Cerebellar cortex (tissue), 1 donor: ENCODE measurements around the gene DMD.
"Not testable (repeated sequence)": the region's sequence is repeated elsewhere in the genome, so short reads cannot be mapped to it uniquely, and the experiment has no call there.

Source experiments
- DNase-seq: peaks from one replicate; pipeline ENCODE4 v3.0.0-alpha.2; 2015; ENCODE audit warnings: low spot score

The DMD gene

DNA sequence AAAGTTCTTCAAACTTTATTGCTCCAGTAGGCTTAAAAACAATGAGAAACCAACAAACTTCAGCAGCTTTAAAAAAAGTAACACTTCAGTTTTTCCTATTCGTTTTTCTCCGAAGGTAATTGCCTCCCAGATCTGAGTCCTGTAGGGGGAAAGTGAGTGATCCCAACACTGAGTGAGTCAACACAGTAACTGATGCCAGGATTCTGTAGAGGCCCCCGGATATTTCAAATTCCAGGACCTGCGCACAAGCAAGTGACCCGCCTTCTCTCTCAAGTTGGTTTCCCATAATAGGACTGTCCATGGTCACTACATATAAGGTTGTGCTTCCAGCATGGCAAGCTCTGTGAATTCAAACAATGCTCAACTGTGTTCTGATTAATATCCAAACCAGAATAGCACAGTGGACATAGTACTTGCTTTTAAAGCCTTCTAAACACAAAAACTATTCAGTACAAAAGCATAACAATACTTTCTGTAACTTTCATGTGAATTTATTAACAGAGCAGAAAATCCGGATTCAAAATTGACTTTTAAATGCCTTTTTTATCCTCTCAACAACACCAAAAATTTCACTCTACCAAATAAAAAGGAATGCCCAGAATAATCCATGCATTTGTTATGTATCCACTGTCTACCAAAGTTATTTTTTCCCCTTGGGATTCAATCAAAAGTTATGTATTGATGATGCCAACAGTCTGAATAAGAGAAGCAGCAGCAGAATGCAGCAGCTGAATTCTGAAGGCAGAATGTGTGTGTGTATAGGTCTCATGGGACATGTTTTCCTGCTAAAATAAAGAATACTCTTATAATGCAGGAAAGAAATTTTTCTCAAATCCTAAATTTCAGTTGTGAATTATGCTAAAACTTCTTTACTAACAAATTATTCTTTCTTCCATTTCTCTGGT is at the start of gene DMD:
Gene DMD, minus strand, starts transcription at position 194 of the 905 bp plus-strand sequence. CDS start 237 bp downstream, outside the sequence.
- no peak for DNase-seq

DNA sequence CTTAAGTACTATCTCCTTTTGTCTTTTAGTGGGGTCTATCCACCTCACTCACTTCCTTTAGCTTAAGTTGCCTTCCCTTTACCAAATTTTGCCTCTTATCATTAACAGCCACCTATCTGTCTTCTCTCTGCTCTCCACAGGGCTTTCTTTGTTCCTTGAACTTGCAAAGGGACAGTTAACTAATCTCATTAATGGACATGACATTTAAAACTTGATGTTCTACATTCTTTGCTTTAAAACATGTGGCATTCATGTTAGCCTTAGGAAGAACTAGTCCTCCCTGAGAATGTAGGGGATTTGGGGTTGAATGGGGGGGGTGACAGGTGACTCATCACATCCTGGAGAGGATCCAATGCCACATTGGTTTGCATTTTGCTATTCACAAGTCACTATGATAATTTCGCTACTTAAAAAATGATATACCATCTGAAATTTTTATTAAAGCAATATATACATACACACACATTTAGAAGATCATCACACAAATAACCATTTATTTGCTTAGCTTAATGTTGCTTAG is 41.0 kb upstream of the DMD start:
- no peak for DNase-seq

DNA sequence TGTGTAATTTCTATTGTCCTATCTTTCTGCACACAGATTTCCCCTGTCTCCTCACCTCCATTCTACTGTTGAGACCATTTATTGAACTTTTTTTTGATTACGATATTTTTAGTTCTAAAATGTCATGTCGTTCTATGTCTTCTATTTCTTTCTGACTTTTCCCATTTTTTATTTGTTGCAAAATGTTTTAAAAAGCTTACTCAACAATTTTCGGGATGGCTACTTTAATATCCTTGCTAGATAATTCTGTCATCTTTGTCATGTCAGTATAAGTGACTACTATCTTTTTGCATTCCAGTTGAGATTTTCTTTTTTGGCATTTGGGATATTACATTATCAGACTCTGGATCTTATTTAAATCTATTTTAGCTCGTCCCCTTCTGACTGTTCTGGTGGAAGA is 7.5 kb upstream of the DMD start:
- no peak for DNase-seq

DNA sequence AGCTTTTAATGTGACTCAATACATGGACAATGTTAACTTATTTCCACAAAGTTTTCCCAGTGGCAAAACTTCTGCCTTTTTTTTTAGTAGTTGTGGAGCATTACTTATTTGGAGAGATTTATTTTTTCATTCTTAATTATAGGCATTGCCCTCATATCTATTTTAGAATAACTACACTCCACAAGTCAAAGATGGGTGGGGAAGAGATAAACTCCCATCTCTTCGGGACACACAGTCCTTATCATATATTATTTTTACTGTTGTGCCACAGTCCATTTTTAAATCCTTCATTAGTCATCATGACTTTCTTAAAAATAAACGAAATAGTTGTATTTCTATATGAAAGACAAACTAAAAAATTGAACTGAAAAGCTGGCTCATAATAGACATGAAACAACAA is 1.2 kb downstream of the DMD start:
- no peak for DNase-seq

DNA sequence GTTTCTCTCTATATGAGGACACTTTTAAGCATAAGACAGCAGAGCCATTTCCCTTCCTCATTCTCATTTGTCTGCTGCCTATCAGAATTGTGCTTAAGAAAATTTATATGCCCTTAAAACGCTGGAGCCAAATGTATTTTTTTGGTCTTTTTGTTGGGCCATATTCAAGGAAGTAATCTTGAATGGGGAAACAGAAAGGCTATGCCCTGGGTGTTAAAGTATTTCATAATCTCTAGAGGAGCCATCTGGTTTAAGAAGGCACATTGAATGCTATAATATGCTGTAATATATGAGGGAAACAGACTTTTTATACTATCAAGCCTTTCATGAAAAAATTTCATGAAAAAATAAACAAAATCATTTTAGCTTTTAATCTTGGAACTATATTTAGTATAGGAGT is 4.3 kb downstream of the DMD start:
- no peak for DNase-seq

DNA sequence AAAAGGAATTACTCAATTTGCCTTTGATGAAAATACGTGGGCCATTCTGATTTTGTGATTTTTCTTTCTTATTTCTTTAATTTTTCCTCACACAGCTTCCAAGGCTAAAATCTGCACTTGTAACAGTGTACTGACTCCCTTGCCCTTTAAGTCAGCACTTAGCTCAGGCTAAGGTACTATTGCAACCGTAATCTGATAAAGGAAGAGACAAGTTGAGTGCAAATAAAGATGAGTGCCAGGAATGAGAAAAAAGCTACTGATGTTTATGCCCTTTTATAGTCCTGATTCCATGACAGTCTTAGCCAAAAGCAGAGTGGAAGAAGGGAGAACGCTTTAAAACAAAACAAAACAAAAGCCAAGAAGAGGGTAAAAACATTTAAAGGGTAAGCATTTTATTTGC is 6.0 kb downstream of the DMD start:
- DNase-seq: no peak

DNA sequence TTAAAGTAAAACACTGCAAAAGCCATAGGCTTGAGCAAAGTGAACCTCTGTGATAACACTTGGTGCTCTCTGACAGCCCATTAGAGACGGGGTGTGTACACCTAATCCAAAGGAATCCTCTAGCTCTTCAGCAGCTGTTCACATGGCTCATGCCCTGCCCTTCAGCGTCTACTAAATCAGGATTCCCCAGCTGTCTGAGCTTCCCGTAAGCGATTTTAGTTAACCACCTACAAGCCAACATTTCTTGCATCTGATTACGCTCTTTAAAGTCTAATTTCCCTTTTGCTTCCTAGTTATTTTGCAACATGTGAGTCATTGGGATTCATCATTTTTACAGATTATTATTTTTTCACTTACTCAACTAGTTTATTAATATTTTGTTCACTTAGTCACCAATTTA is 6.5 kb downstream of the DMD start:
- DNase-seq: no peak

DNA sequence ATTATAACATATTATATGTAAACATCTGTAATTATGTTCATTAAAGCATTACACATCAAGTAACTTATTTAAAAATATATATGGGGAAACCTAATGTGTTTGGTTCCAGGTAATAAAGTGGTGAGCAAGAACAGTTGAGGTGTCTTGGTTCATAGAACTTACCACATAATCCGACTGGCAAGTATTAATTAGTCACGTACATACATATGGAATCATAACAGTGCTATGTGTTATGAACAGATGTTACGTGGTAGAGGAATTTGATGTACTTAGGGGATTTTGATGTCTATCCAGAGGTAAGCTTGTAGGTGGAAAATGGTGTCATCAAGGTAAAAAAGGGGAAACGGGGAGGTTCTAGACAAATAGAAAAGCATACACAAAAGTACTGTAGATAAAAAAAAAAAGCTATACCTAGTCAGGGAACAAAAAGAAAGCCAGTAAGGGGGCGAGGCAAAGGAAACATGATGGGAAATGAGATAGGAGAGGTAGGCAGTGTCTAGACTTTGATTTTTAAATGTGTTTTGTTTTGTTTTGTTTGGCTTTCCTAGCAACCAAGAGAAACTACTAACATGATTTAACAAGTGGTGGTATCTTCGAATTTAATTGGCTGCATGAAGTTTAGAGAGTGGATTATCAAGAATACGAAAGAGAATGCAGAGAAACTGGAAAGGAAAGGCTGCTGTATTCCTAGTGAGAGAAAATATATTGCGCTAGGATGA is 12.6 kb downstream of the DMD start:
- DNase-seq: no peak

DNA sequence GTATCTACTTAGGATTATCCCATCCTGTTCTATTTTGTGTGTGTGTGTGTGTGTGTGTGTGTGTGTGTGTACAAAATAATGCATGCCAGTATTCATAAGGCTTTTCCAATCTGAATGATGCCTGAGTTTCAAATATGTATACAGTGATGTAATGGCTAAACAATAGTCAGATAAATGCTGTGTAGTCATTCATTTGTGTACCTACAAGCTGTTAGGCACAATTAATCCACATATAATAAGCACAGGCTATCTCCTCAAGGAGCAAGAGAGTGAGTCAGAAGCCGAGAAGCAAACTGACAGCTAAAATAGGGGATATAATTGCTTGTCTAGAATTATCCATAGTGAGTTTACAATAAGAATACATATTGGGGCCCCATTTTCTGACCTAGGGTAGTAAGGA is 15.7 kb downstream of the DMD start:
- DNase-seq: no peak

DNA sequence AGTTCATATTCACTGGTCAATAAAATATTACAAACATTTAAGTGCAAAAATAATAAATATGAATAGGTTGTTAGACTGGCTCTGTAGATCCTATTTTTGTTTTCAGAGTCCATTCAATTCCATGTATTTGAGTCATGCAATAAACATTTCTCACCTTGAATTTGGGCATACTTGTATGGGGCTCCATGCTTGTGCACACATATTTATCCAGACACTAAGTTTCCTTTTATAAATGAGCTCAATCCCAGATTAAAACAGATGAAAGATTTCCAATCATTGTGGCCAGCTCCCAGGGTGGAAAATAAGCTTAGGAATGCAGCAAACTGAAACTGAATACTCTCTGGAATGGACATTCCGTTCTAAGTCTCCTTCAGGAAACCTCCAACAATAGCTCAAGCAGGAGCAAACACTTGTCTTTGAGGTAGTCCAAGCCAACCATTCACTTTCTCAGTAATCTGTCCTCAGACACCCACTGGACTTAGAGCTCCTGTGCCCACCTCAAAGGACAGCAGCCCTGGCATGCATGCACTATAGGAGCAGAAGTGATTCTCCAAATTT is 16.4 kb downstream of the DMD start:
- no peak for DNase-seq

DNA sequence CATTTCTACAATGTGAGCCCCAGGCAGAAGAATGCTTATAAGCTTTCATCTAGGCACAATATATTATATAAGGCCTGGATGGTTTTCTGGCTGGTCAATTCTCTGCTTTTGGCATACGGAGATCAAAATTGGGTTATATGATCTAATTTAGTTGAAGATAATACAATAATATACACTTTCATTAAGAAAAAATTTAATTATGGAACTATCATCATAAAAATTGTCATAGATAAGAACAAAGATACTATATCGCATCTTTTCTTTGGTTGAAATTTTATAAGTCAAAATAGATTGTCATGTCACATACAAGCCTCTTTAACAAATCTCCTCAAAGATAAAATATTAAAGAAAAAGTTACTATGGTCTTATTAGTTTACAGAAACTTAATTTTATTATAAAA is 17.1 kb downstream of the DMD start:
- DNase-seq: no peak

DNA sequence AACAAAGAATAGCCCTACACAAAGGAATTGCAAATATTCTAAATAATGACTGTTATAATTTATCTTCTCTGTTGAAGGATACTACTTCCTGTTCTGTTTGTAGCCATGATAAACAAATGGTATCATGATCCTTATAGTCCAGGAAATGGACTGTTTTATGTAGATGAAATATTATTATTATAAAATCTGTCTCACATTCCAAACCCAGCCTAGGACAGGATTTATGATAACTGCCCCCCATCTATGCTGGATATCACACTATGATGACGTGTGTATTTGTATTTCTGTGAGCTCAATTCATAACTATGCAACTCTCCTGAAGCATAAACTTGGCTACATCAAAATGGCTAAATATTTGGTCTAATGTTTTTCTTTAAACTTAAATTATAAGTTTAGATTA is 21.3 kb downstream of the DMD start:
- DNase-seq: no peak

DNA sequence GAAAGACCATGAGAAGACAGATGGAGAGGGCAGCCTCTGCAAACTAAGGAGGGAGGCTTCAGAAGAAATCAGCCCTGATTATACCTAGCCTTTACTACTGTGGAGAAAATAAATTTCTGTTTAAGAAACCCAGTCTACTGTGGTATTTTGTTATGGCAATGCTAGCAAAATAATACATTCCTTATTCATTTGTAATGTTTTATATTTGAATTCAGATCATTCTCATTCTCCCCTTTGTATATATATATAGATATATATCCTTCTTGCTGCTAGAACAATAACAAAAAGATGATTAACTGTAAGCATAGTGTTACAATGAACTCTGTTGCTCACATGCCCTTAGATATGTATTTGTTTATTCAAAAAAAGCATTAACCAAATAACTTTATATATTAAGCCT is 22.5 kb downstream of the DMD start:
- DNase-seq: no peak

DNA sequence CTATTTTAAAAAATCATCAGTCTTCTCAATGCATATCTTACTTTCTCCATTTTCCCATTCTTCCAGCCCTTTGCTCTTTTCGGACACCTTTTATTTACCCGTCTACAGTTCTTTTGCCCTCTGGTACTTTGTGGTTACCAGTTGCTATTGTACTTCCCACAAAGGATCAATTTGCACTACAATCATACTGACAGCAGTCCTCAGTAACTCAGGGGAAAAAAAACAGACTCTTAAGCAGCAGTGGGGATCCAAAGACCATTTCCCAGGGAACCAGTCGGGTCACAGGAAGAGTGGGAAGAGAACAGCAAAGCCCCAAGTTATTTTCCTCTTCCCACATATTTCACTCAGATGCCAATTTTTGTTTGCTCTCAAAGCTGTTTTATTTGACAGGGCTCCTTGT is 23.1 kb downstream of the DMD start:
- DNase-seq: no peak

DNA sequence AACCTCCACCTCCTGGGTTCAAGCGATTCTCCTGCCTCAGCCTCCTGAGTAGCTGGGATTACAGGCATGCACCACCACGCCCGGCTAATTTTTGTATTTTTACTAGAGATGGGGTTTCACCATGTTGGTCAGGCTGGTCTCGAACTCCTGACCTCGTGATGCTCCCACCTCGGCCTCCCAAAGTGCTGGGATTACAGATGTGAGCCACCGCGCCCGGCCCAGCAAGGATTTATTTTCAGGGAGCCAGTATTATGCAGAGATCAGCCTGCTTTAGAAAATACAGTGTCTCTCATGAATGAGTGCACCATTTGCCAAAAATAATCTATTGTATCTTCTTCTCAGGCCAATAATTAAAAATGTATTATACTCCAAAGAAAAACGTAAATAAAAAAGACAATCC is 26.5 kb downstream of the DMD start:
- not testable (repeated sequence) for DNase-seq

DNA sequence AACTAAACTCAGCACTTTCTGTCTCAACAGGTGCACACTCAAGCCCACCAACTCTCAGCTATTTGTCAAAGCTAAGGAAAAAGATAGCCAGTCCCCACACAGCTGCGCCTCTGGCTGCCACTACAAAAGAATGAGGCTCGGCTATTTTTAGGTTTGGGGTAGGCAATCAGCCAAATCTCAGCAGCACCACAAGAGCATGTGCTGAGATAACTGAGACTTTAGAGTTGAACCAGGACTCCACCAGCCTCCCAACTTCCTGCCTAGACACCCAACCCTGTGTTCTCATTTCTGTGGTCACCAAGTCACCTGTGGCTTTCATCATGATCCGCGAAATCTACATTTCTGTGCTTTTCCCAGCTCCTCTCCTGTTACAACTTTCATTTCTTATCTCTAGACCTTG is 28.0 kb downstream of the DMD start:
- no peak for DNase-seq

DNA sequence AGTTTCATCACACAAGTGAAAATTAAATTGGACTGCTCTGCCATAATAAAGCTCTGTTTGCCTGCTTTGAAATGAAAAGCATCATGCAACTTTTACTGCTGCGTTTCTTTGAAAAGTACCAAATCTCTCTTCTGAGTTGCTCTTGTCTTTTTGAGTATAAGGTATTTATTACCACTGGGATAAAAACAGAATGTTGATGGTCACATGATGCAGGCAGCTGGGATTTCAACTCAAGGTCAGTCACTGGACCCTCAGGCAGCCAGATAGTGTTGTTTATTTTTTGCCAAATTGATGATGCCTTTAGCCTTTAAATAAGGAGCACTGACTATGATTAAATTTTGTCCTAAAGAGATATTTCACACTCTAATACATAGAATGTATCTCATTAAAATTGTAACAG is 32.7 kb downstream of the DMD start:
- DNase-seq: no peak

DNA sequence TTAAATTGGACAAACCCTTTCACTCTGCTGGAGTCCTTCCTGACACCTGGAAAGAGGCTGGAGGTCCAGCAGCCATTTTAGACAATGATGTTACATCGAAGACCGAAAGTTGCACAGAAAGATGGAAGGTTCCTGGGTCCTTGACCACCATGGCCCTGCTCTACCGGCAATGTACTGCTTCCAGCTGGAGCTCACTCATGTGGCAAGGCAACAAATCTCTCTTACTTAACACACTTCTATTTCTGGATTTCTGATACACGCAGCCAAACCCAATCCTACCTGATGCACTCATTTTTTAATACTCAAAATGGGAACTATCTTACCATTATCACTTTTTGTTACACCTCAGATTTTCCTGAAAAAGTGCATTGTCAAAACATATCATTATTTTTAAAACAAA is 33.1 kb downstream of the DMD start:
- no peak for DNase-seq

DNA sequence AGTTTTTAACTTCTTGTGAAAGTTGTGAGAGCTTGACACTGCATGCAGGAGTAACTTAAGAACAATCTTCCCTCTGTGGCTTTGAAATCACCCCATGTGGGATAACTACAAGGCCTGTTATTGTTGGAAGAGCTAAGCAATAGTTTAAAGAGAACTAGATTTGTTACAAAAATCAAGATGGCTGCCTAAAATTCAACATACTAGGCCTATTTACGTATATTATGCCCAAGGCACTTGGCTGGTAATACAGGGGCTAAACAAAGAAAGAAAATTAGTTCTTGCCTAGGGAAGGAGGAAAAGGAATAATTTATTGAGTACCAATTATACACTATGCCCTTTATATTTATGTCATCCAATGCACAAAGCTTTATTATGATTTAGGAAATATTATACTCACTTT is 36.1 kb downstream of the DMD start:
- no peak for DNase-seq

DNA sequence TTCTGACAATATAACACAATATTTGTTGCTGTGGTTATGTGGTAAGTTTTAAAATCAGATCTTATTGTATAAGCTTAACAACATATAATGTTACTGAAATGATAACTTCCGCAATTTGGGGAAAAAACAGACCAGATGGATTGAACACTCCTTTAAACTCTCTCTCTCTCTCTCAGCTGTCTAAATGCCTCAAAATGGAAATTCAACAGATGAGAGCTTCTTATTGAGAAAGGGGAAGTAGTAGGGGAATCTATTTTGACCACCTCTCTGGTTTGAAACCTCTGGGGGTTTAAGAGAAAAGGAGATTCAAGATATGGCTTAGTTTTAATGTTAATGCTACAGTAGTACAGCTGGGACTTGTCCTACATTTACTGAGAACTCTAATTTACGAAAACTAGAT is 40.3 kb downstream of the DMD start:
- no peak for DNase-seq

DNA sequence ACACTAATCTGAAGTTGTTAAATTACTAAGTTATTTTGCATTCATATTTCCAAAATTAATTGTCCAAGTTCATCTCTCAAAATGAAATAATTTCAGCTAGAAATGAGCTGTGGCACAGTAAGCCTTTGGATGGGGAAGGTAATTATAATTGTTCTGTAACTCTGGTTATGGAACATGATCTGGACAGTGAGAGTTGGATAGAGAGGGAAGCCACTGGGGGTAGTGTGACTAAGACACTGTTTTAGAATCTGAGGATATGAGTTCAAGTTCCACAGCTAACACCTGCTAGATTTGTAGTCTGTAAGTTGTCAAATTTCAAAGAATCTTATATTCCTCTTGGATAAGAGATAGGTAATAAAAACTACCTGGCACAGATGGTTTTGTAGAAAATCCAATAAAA is 49.5 kb downstream of the DMD start:
- DNase-seq: no peak

DNA sequence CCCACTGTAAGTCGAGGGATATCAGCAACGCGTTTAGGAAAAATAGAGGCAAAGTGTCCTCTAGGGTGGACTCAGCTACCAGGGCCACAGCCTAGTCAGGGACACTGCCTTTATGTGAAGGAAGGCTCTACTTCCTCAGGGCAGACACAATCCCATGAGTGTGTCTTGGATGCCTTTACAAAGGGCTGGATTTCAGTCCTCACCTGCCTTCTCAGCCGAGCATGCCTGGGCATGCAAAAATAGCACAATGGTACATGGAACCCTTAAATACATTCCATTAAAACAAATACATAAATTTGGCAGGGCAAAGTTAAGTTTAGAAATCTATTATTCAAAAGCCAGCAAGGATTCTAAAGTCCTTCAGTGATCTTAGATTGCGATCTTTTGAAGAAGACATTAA is 51.1 kb downstream of the DMD start:
- no peak for DNase-seq

DNA sequence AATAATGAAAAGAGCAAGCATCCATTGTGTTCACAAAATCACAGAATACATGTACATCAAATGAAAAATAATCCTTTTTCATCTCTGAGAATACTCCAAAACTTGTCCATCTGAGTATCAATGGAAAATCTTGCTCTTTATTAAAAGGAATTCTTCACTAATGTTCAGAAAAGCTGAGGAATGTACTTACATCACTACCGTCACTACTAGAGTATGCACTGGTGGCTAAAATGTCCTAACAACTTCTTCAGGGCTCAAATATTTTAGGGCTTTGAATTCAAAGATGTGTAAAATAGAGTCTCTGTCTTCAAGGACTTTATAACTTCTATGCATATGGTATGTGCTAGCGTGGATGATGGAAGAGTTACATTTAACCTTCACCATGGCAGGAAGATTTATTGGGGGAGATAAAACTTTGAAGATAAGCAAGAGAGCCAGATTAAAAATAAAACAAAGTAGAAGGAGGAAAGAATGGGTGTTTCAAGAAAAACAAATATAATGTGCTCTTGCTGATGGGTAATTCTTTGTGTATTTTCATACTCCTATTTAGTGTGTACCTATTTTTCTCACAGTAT is 55.1 kb downstream of the DMD start:
- no peak for DNase-seq
